Panc1 (cell line): ENCODE results near the gene RPL19. TPM values are rescaled to one million over a fixed set of nuclear protein-coding genes. Genes with fewer than 3 reads are reported as not detected.

Experiments
- ATAC-seq: fragments of 200-7000 bp; cut with Tn5 transposase; 2 replicates; pipeline ENCODE4 v1.9.1; 2020; ENCODE audit warnings: mild to moderate bottlenecking, moderate library complexity
- BruUV-seq: library from RNA; stranded (reverse); fragments of 400-500 nt; replicated peaks from 2 replicates; lab custom pipeline; 2021; lab: Mats Ljungman, UMichigan
- CTCF ChIA-PET: fragments of 300-600 bp; sonication (Branson Sonifier 250); formaldehyde crosslinking; loops from one replicate; lab custom pipeline; 2022; ENCODE audit warnings: antibody characterized with exemption; lab: Charles Lee
- POLR2A ChIA-PET: fragments of 300-600 bp; sonication (Branson Sonifier 250); formaldehyde crosslinking; loops from one replicate; lab custom pipeline; 2022; ENCODE audit warnings: antibody characterized with exemption; lab: Charles Lee
- DNase-seq: peaks from one replicate; pipeline ENCODE4 v3.0.0-alpha.2; 2010; ENCODE audit warnings: low read depth, low spot score
- H3K27ac ChIP-seq: 2 replicates; pipeline ENCODE4 v1.5.1; 2011; ENCODE audit warnings: mild to moderate bottlenecking, low read length, inconsistent platforms
- H3K27me3 ChIP-seq: fragments of 200-500 bp; sonication (Bioruptor generic); 2 replicates; pipeline ENCODE4 v1.6.0; 2014; ENCODE audit warnings: low read length, inconsistent platforms; ENCODE audit not compliant: control insufficient read depth, insufficient read depth
- H3K36me3 ChIP-seq: fragments of 200-500 bp; sonication (Bioruptor generic); 2 replicates; pipeline ENCODE4 v1.5.1; 2014; ENCODE audit warnings: inconsistent platforms, mild to moderate bottlenecking, low read length, moderate library complexity; ENCODE audit not compliant: control insufficient read depth, insufficient read depth
- H3K4me1 ChIP-seq: 2 replicates; pipeline ENCODE4 v1.5.1; 2011; ENCODE audit warnings: inconsistent platforms, mild to moderate bottlenecking, low read length, moderate library complexity; ENCODE audit not compliant: control insufficient read depth, insufficient read depth
- H3K4me3 ChIP-seq, 2 experiments: 2 replicates each; pipeline ENCODE4 v1.5.1; 2011 to 2012; ENCODE audit warnings: low read depth in 2 of 2, low read length in 2 of 2, mild to moderate bottlenecking in 2 of 2, inconsistent platforms in 1 of 2, moderate library complexity in 1 of 2
- H3K9me3 ChIP-seq: fragments of 200-500 bp; sonication (Bioruptor generic); 2 replicates; pipeline ENCODE4 v1.5.1; 2014; ENCODE audit warnings: low read depth, mild to moderate bottlenecking, inconsistent platforms, low read length, moderate library complexity; ENCODE audit not compliant: control insufficient read depth, insufficient read depth
- POLR2AphosphoS5 ChIP-seq: IDR thresholded peaks from 2 replicates; pipeline ENCODE4 v1.6.1; 2012; ENCODE audit warnings: mild to moderate bottlenecking, low read depth, low read length, moderate library complexity
- REST ChIP-seq, 2 experiments: IDR thresholded peaks; 2 replicates each; pipeline ENCODE4 v1.6.1; 2011 to 2012; ENCODE audit warnings: low read depth in 2 of 2, control low read depth in 1 of 2, low read length in 1 of 2, mild to moderate bottlenecking in 1 of 2, moderate library complexity in 1 of 2; ENCODE audit not compliant: insufficient read depth in 1 of 2
- SIN3A ChIP-seq: IDR thresholded peaks from 2 replicates; pipeline ENCODE4 v1.6.1; 2012; ENCODE audit warnings: low read depth, mild to moderate bottlenecking, low read length, moderate library complexity, borderline replicate concordance; ENCODE audit not compliant: insufficient read depth
- TCF7L2 ChIP-seq: IDR thresholded peaks from 2 replicates; pipeline ENCODE4 v1.6.1; 2011; ENCODE audit warnings: mild to moderate bottlenecking, low read depth, low read length, inconsistent platforms
- in situ Hi-C: cut with HindIII; loops from 2 replicates; pipeline ENCODE4 v1.10.0; 2016; ENCODE audit warnings: low sequenced_read_pairs, low pct_unique_long_range_greater_than_20kb
- intact Hi-C: fragments of 100-400 bp; cut with micrococcal nuclease; formaldehyde crosslinking; loops from one replicate; pipeline ENCODE4 v1.10.0; 2022; ENCODE audit not compliant: unreplicated experiment
- total RNA-seq: library from RNA; stranded (reverse); gene quantifications from one replicate; pipeline ENCODE4 v1.2.1, GENCODE V29; 2021; ENCODE audit not compliant: unreplicated experiment
- TF ChIP-seq, protein P1 (sequence below): fragments of 450-650 bp; IDR thresholded peaks from 2 replicates; pipeline ENCODE4 v1.5.1; 2017; ENCODE audit warnings: mild to moderate bottlenecking

RPL19 gene
- total RNA-seq, 1 experiment from 2014 or later: 971 TPM

DNA sequence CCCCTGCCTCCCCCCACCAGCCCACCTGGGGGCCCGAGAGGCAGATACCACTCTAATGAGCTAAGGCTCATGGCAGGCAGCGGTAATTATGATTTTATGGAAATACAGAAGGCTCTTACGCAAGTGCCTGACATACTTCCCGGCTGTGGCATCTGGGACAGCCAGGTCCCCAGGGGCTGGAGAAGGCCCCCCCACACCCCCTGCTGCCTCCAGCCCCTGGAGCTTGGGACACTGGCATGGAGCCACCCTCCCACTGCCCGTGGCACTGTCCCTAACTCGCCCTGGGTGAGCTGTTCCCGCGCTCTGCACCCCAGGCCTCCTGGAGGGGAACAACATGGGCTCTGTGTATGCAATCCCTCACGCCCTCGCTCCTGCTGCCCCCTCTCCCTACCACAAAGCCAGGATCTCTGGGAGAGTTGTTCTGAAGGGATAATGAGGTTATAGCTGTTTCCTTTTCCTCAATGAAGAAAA is 31.0 kb downstream of the RPL19 start:
- BruUV-seq: no TSS peak
- no peak for ATAC-seq

GRCh38 chr17:39231591-39232551 is 31.8 kb downstream of the RPL19 start:
- ChIA-PET CTCF (interaction anchor here (0.7 to 2.1 kb wide), 3 partner anchors 9 to 25 kb away, joined by 3 to 9 read pairs (median 6); no protein-coding TSS in a partner anchor), POLR2A (no interaction called here)
- TF ChIP-seq, protein P1, sequence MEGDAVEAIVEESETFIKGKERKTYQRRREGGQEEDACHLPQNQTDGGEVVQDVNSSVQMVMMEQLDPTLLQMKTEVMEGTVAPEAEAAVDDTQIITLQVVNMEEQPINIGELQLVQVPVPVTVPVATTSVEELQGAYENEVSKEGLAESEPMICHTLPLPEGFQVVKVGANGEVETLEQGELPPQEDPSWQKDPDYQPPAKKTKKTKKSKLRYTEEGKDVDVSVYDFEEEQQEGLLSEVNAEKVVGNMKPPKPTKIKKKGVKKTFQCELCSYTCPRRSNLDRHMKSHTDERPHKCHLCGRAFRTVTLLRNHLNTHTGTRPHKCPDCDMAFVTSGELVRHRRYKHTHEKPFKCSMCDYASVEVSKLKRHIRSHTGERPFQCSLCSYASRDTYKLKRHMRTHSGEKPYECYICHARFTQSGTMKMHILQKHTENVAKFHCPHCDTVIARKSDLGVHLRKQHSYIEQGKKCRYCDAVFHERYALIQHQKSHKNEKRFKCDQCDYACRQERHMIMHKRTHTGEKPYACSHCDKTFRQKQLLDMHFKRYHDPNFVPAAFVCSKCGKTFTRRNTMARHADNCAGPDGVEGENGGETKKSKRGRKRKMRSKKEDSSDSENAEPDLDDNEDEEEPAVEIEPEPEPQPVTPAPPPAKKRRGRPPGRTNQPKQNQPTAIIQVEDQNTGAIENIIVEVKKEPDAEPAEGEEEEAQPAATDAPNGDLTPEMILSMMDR: peak; percentile 70
- no peak for TF ChIP-seq SIN3A
- TF ChIP-seq POLR2AphosphoS5: no peak
- no peak for TF ChIP-seq REST (IDR thresholded peaks at IDR 0.05; ENCODE audit: insufficient read depth in 1 of 2, low read depth in 2 of 2, low read length in 1 of 2)
- TF ChIP-seq TCF7L2: no peak
- intact Hi-C loops (no loop called here), in situ Hi-C loops (no loop called here)
- Histone ChIP-seq H3K4me1 (no peaks in the 10 kb centered on the region), H3K27ac (no peak overlapping the region), H3K27me3 (no peaks in the 10 kb centered on the region), H3K9me3 (no peaks in the 10 kb centered on the region), H3K4me3 (no peak overlapping the region), H3K36me3 (no peaks in the 10 kb centered on the region)
- no TSS peak for BruUV-seq
- DNase-seq: no peak
- ATAC-seq: 0 out of 2 replicates have a peak, but pooled peaks have one; percentile 24

More for the DNA sequence above, 31.0 kb downstream of the RPL19 start:
- ChIA-PET POLR2A (no interaction called here), CTCF (interaction anchor here (0.7 kb wide), 1 partner anchor 8 kb away, joined by 6 read pairs; no protein-coding TSS in a partner anchor)
- no peaks in the 10 kb centered on the region for H3K27me3 ChIP-seq
- H3K27ac ChIP-seq: no peak overlapping the region
- H3K4me3 ChIP-seq: no peak overlapping the region
- H3K36me3 ChIP-seq: no peaks in the 10 kb centered on the region
- no peaks in the 10 kb centered on the region for H3K9me3 ChIP-seq
- no peak for TF ChIP-seq TCF7L2
- TF ChIP-seq REST (IDR thresholded peaks at IDR 0.05; ENCODE audit: insufficient read depth in 1 of 2, low read depth in 2 of 2, low read length in 1 of 2): no peak
- TF ChIP-seq SIN3A: no peak
- TF ChIP-seq, protein P1: no peak
- TF ChIP-seq POLR2AphosphoS5: no peak
- in situ Hi-C loops (no loop called here), intact Hi-C loops (no loop called here)
- no peaks in the 10 kb centered on the region for H3K4me1 ChIP-seq
- no peak for DNase-seq
